ENCODE results near the gene ARHGAP29. TPM values are rescaled to one million over a fixed set of nuclear protein-coding genes. Genes with fewer than 3 reads are reported as not detected.

The ARHGAP29 gene
- total and polyA plus RNA-seq, 2 of the 8 experiments (the other 6 are each of a cell fraction or from before 2014, with no cell fraction given) = 0.57 to 3.2 TPM

GRCh38 chr1:94154989-94155388 is 82.4 kb downstream of the ARHGAP29 start (continued):
- no peak for TF ChIP-seq CHD7 (IDR thresholded peaks at IDR 0.05; ENCODE audit: insufficient replicate concordance, low read length)
- TF ChIP-seq SP1 (IDR thresholded peaks at IDR 0.05; ENCODE audit: low read depth, low read length) = no peak
- no peak for TF ChIP-seq HDAC2 (IDR thresholded peaks at IDR 0.05; ENCODE audit: borderline replicate concordance in 1 of 2, low read depth in 2 of 2, low read length in 2 of 2)
- no peak for TF ChIP-seq MAX (IDR thresholded peaks at IDR 0.05)
- TF ChIP-seq SP2 (IDR thresholded peaks at IDR 0.05; ENCODE audit: low read length) = no peak
- TF ChIP-seq JUN (IDR thresholded peaks at IDR 0.05; ENCODE audit: low read depth, low read length) = no peak
- TF ChIP-seq JUND (IDR thresholded peaks at IDR 0.05; ENCODE audit: low read length) = no peak
- TF ChIP-seq GABPA (IDR thresholded peaks at IDR 0.05; ENCODE audit: borderline replicate concordance, insufficient read depth, low read length) = no peak
- no peak for TF ChIP-seq E2F6 (IDR thresholded peaks at IDR 0.05)
- no peak for TF ChIP-seq BCL11A (IDR thresholded peaks at IDR 0.05; ENCODE audit: low read depth in 2 of 2, low read length in 2 of 2)
